H1 (cell line): ENCODE measurements around the gene LRPAP1.

Source experiments
- CEBPB ChIP-seq: IDR thresholded peaks from 2 replicates; pipeline ENCODE4 v1.6.1; 2012; ENCODE audit warnings: low read depth, low read length
- CTCF ChIP-seq, 3 experiments: IDR thresholded peaks; 1 replicate in 2 of 3; 2 replicates in 1 of 3; pipeline versions ENCODE4 v1.5.1 to v1.6.1; 2011; ENCODE audit warnings: low read length in 3 of 3, mild to moderate bottlenecking in 3 of 3, inconsistent platforms in 2 of 3, low read depth in 1 of 3, moderate library complexity in 1 of 3; ENCODE audit not compliant: insufficient read depth in 1 of 3; ENCODE audit errors: control extremely low read depth in 1 of 3
- EP300 ChIP-seq, 2 experiments: IDR thresholded peaks; 1 replicate in 1 of 2; 2 replicates in 1 of 2; pipeline ENCODE4 v1.6.1; 2011 to 2012; ENCODE audit warnings: low read depth in 2 of 2, low read length in 2 of 2, mild to moderate bottlenecking in 2 of 2, borderline replicate concordance in 1 of 2, inconsistent platforms in 1 of 2, moderate library complexity in 1 of 2
- JUND ChIP-seq: IDR thresholded peaks from 2 replicates; pipeline ENCODE4 v1.6.1; 2011; ENCODE audit warnings: mild to moderate bottlenecking, improper control_type of control experiment, low read length
- POLR2A ChIP-seq, 2 experiments: IDR thresholded peaks; 1 replicate in 1 of 2; 2 replicates in 1 of 2; pipeline ENCODE4 v1.6.1; 2011; ENCODE audit warnings: low read depth in 2 of 2, low read length in 2 of 2, mild to moderate bottlenecking in 2 of 2; ENCODE audit errors: control extremely low read depth in 1 of 2
- RAD21 ChIP-seq, 2 experiments: IDR thresholded peaks in 1 of 2; conservative IDR thresholded peaks in 1 of 2; 2 replicates each; pipeline ENCODE4 v1.6.1; 2011; ENCODE audit warnings: low read depth in 2 of 2, low read length in 2 of 2, improper control_type of control experiment in 1 of 2, inconsistent platforms in 1 of 2, mild to moderate bottlenecking in 1 of 2, moderate library complexity in 1 of 2

- TF ChIP-seq CTCF (IDR thresholded peaks at IDR 0.05; ENCODE audit: control extremely low read depth in 1 of 3, insufficient read depth in 1 of 3, low read depth in 1 of 3, low read length in 3 of 3) (no peak), CEBPB (no peak), RAD21 (IDR thresholded peaks at IDR 0.05 in 1 of 2, conservative IDR thresholded peaks at IDR 0.05 in 1 of 2; ENCODE audit: low read depth in 2 of 2, low read length in 2 of 2) (no peak), POLR2A (IDR thresholded peaks at IDR 0.05; ENCODE audit: control extremely low read depth in 1 of 2, low read depth in 2 of 2, low read length in 2 of 2) (no peak), JUND (no peak), EP300 (IDR thresholded peaks at IDR 0.05; ENCODE audit: borderline replicate concordance in 1 of 2, low read depth in 2 of 2, low read length in 2 of 2) (no peak)
Measured at GRCh38 chr4:3494462-3494871, 37.8 kb downstream of the LRPAP1 start.
